G401.6 (cell line): Measurements from ENCODE around the gene TARDBP.
A peak's percentile ranks its signal among the peaks of the same experiment; 100 is the strongest.
"Not testable (repeated sequence)": the region's sequence is repeated elsewhere in the genome, so short reads cannot be mapped to it uniquely, and the experiment has no call there.

Experiments
- FAIRE-seq: peaks from 2 replicates; lab custom pipeline; 2012; peaks lifted over from hg19 to GRCh38; lab: Jason Lieb, UNC

Gene TARDBP

GRCh38 chr1:10992864-10993263 lies 19.6 kb upstream of the TARDBP start:
- no peak for FAIRE-seq

- FAIRE-seq = no peak
Measured at GRCh38 chr1:10996100-10996499, 16.4 kb upstream of the TARDBP start.

GRCh38 chr1:11000526-11000925 lies 11.9 kb upstream of the TARDBP start:
- FAIRE-seq = no peak

- no peak for FAIRE-seq
Measured at GRCh38 chr1:11013160-11013531, 692 bp downstream of the TARDBP start.

- not testable (repeated sequence) for FAIRE-seq
Measured at GRCh38 chr1:11019358-11019757, 6.9 kb downstream of the TARDBP start.

GRCh38 chr1:11019971-11020370 lies 7.5 kb downstream of the TARDBP start:
- FAIRE-seq = no peak

- no peak for FAIRE-seq
Measured at GRCh38 chr1:11023201-11023600, 10.7 kb downstream of the TARDBP start.

- no peak for FAIRE-seq
Measured at GRCh38 chr1:11024154-11024873, 11.9 kb downstream of the TARDBP start.

GRCh38 chr1:11024874-11025203 lies 12.4 kb downstream of the TARDBP start:
- FAIRE-seq = no peak

GRCh38 chr1:11025618-11026017 lies 13.2 kb downstream of the TARDBP start:
- FAIRE-seq = no peak

- FAIRE-seq = no peak
Measured at GRCh38 chr1:11026052-11026451, 13.6 kb downstream of the TARDBP start.

GRCh38 chr1:11026903-11027302 lies 14.4 kb downstream of the TARDBP start:
- FAIRE-seq = no peak

- FAIRE-seq = no peak
Measured at GRCh38 chr1:11027316-11027715, 14.9 kb downstream of the TARDBP start.

GRCh38 chr1:11028018-11028417 lies 15.6 kb downstream of the TARDBP start:
- FAIRE-seq = no peak

- FAIRE-seq = no peak
Measured at GRCh38 chr1:11030865-11031264, 18.4 kb downstream of the TARDBP start.

- no peak for FAIRE-seq
Measured at GRCh38 chr1:11031624-11032262, 19.3 kb downstream of the TARDBP start.

GRCh38 chr1:11037019-11037739 lies 24.7 kb downstream of the TARDBP start:
- FAIRE-seq = not testable (repeated sequence)

- peak; percentile 97 for FAIRE-seq
Measured at GRCh38 chr1:11037740-11038182, 25.3 kb downstream of the TARDBP start.

GRCh38 chr1:11039351-11040104 lies 27.1 kb downstream of the TARDBP start:
- FAIRE-seq = no peak

- FAIRE-seq = not testable (repeated sequence)
Measured at GRCh38 chr1:11040105-11040429, 27.6 kb downstream of the TARDBP start.

- FAIRE-seq = no peak
Measured at GRCh38 chr1:11041048-11041447, 28.6 kb downstream of the TARDBP start.

GRCh38 chr1:11042065-11042464 lies 29.6 kb downstream of the TARDBP start:
- FAIRE-seq = no peak
